K562 (cell line): ENCODE results near the gene S100A7A.

ENCODE experiments used
- CHD2 ChIP-seq: IDR thresholded peaks from 2 replicates; pipeline ENCODE4 v1.6.1; 2011; ENCODE audit warnings: low read depth, low read length
- CTCF ChIP-seq, 3 experiments: IDR thresholded peaks in 2 of 3; conservative IDR thresholded peaks in 1 of 3; 2 replicates each; pipeline ENCODE4 v1.5.1; 2011 to 2012; ENCODE audit warnings: low read length in 3 of 3, mild to moderate bottlenecking in 3 of 3, control low read depth in 2 of 3, improper control_type of control experiment in 1 of 3, inconsistent platforms in 1 of 3, low read depth in 1 of 3, mixed read lengths in 1 of 3, moderate library complexity in 1 of 3; ENCODE audit not compliant: insufficient read depth in 2 of 3
- EP300 ChIP-seq: IDR thresholded peaks from 2 replicates; pipeline ENCODE4 v1.6.1; 2012; ENCODE audit warnings: low read length, improper control_type of control experiment
- EWSR1 ChIP-seq: fragments of 450-650 bp; IDR thresholded peaks from 2 replicates; pipeline ENCODE4 v1.6.1; 2018; ENCODE audit warnings: borderline replicate concordance, mild to moderate bottlenecking, low read depth, moderate library complexity; ENCODE audit not compliant: partially characterized antibody
- SMARCC2 ChIP-seq: fragments of 450-650 bp; IDR thresholded peaks from 2 replicates; pipeline ENCODE4 v1.6.1; 2017; ENCODE audit warnings: antibody characterized with exemption, moderate library complexity, mild to moderate bottlenecking, low read depth
- SP1 ChIP-seq: sonication (generic); formaldehyde crosslinking; IDR thresholded peaks from 2 replicates; pipeline ENCODE4 v1.8.1; 2022; ENCODE audit warnings: mild to moderate bottlenecking, missing genetic modification reagents
- TCF7 ChIP-seq: sonication (generic); IDR thresholded peaks from 2 replicates; pipeline ENCODE4 v1.6.1; 2016; ENCODE audit warnings: antibody characterized with exemption, borderline replicate concordance
- TGIF2 ChIP-seq: sonication (generic); formaldehyde crosslinking; IDR thresholded peaks from 2 replicates; pipeline ENCODE4 v1.8.1; 2022; ENCODE audit warnings: mild to moderate bottlenecking, missing genetic modification reagents, moderate library complexity
- ZBTB40 ChIP-seq, 2 experiments: fragments of 450-650 bp in 1 of 2; sonication (generic) in 1 of 2; formaldehyde crosslinking in 1 of 2; IDR thresholded peaks; 2 replicates each; pipeline versions ENCODE4 v1.7.1 to v1.9.0; 2016 to 2022; ENCODE audit warnings: inconsistent platforms in 1 of 2, mild to moderate bottlenecking in 1 of 2, missing genetic modification reagents in 1 of 2
- ZNF639 ChIP-seq, 2 experiments: fragments of 200-800 bp in 1 of 2; sonication (Bioruptor generic) in 1 of 2; sonication (generic) in 1 of 2; formaldehyde crosslinking in 1 of 2; IDR thresholded peaks in 1 of 2; conservative IDR thresholded peaks in 1 of 2; 2 replicates each; pipeline versions ENCODE4 v1.5.0 to v1.6.1; 2016 to 2020; ENCODE audit warnings: missing compliant biosample characterization in 1 of 2, missing genetic modification characterization in 1 of 2, missing genetic modification reagents in 1 of 2

- no peak for TF ChIP-seq ZBTB40 (IDR thresholded peaks at IDR 0.05)
- no peak for TF ChIP-seq ZBTB40 (CRISPR knock-in tag; IDR thresholded peaks at IDR 0.05)
- TF ChIP-seq ZNF639 (CRISPR knock-in tag; conservative IDR thresholded peaks at IDR 0.05 in 1 of 2, IDR thresholded peaks at IDR 0.05 in 1 of 2), result no peak
- TF ChIP-seq EWSR1, result no peak
- no peak for TF ChIP-seq CTCF (IDR thresholded peaks at IDR 0.05 in 2 of 3, conservative IDR thresholded peaks at IDR 0.05 in 1 of 3; ENCODE audit: insufficient read depth in 2 of 3, low read depth in 1 of 3, low read length in 3 of 3)
- TF ChIP-seq SMARCC2, result no peak
- no peak for TF ChIP-seq TCF7
- TF ChIP-seq CHD2, result no peak
- TF ChIP-seq EP300, result no peak
- no peak for TF ChIP-seq SP1 (CRISPR knock-in tag)
- no peak for TF ChIP-seq TGIF2 (CRISPR knock-in tag)
These were observed 42.2 kb upstream of the S100A7A start for GRCh38 chr1:153374071-153374470.
